GM18511 (cell line): ENCODE results near the gene RRP8.
A peak's percentile ranks its signal among the peaks of the same experiment; 100 is the strongest.

Source experiments
- ATAC-seq: cut with Tn5 transposase; IDR thresholded peaks from one replicate; pipeline ENCODE4 v1.9.1; 2021; ENCODE audit warnings: mild to moderate bottlenecking, moderate library complexity; ENCODE audit not compliant: unreplicated experiment

RRP8 gene

GRCh38 chr11:6604790-6605189 is 1.4 kb upstream of the RRP8 start:
- ATAC-seq, result no peak

DNA sequence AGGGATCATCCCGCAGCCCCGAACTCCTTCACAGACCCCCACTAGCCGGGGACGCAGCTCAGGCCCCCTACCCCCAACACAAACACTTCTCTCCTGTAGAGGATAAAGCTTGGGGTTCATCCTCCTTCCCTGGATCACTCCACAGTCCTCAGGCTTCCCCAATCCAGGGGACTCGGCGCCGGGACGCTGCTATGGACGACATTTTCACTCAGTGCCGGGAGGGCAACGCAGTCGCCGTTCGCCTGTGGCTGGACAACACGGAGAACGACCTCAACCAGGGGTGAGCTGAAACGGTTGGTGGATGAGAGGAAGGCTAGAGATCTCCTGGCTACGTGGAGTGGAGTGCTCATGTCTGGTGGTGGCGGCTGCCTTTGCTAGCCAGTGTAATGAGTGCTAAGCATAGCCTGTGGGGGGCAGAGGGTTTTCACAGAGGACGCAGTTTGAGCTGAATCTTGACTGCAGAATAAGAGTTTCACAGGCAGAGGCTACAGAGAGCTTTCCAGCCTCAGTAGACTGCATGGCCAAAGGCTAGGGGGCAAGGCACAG is 738 bp upstream of the RRP8 start:
- peak; percentile 47 for ATAC-seq

DNA sequence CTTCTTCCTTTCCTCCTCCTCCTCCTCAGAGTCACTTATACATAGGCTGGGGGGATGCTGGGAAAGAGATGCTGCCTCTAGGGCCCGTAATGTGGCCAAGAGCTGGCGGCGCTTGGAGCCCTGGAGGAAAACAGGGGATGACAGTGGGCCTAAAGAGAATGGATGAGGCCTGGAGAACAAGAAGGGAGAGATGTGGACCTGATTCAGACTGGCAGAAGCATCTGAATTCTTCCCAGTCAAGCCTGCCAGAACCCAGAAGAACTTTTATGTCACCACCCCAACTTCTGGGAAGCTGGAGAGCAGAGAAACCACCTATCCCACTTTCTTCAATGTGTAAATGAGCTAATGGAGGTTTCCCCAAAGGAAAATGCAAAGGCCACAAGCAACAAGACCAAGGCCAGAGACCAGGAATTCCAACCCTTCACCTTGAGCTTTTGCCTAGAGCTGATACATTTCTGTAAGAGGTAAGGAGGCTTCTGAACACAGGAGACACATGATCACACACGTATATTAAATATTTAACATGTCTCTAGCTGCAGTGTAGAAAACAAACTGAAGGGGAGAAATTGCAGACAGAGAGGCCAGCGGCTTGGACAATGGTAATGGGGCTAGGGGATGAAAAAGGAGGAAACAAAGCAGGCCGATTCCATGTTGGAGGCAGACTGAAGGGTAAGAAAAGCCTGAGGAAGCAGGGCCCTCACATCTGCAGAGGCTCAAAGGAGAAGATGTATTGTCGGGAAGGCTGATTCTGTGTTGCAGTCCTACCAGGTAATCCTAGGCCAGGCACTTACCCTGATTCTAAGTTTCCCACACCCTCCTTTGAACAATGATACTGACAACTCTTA is 1.1 kb downstream of the RRP8 start:
- no peak for ATAC-seq

GRCh38 chr11:6601041-6601461 is 2.4 kb downstream of the RRP8 start:
- ATAC-seq, result no peak

GRCh38 chr11:6599881-6600390 is 3.5 kb downstream of the RRP8 start:
- no peak for ATAC-seq

DNA sequence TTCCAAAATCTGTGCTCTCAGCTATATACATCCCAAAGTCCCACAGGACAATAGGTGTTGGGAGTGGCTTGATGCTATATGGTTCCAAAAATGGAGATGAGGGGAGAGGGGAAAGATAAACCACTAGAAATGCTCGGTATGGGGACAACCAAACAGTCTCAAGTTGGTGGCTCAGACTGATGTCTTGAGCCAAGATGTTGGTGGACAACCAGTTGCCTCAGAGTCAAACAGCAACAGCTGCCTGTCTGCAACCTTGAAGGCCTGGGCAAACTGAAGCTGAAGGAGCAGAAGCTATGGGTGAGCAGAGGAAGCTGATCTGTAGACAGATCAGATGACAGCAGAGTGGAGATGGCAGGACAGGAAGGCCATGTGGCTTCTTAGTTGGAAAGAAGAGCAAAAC is 4.0 kb downstream of the RRP8 start:
- ATAC-seq, result no peak

- ATAC-seq, result no peak
Measured at GRCh38 chr11:6598555-6598954, 4.9 kb downstream of the RRP8 start.

DNA sequence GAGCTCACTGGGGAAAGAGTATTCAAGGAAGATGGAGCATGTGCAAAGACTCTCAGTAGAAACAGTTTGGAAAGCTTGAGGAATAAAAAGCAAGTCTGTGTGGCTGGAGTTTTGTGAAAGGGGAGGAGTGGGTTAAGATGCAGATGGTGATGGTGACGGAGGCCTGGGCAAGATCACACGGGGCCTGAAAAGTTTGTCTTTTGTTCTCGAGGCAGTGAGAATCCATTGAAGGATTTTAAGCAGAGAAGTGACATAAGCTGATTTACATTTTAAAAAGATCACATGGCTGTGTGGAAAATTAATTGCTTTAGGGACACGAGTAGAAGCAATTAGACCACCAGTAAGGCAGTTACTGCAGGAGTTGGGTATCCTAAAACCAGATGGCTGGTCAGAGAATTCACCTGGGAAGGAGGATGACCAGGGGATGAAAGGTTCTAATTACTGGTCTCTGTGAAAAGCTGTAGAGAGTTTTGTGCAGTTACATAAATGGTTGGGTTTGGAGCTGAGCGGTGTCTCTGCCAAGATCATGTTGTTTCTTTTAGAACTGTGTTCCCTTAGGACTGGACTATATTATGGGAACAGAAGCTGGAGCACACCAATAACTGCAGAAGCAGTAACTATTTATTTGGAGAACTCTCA is 7.1 kb downstream of the RRP8 start:
- no peak for ATAC-seq

GRCh38 chr11:6594142-6594768 is 9.2 kb downstream of the RRP8 start:
- ATAC-seq, result no peak

DNA sequence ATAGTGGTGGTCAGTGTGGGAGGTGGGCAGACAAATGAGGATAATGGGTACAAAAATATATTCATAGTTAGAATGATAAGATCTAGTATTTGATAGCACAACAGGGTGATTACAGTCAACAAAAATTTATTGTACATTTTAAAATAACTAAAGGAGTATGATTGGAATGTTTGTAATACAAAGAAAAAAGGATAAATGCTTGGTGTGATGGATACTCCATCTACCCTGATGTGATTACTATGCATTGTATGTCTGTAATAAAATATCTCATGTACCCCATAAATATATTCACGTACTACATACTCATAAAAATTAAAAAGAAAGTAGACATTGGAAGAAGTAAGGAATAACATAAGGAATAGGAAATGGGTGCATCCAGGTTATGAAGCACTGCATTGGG is 15.4 kb downstream of the RRP8 start:
- no peak for ATAC-seq

- ATAC-seq, result no peak
Measured at GRCh38 chr11:6587360-6587953, 16.0 kb downstream of the RRP8 start.

GRCh38 chr11:6586434-6587359 is 16.7 kb downstream of the RRP8 start:
- ATAC-seq, result no peak

GRCh38 chr11:6584528-6584927 is 18.9 kb downstream of the RRP8 start:
- ATAC-seq, result no peak

DNA sequence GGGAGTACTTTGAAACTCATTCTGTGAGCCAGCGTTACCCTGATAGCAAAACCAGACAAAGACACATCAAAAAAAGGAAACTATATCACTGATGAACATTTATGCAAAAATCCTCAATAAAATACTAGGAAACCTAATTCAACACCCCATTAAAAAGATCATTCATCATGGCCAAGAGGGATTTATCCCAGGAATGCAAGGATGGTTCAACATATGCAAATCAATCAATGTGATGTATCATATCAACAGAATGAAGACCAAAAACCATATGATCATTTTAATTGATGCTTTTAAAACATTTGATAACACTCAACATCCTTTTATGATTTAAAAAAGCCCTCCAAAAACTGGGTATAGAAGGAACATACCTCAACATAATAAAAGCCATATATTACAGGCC is 19.8 kb downstream of the RRP8 start:
- no peak for ATAC-seq

- no peak for ATAC-seq
Measured at GRCh38 chr11:6579681-6580080, 23.7 kb downstream of the RRP8 start.

DNA sequence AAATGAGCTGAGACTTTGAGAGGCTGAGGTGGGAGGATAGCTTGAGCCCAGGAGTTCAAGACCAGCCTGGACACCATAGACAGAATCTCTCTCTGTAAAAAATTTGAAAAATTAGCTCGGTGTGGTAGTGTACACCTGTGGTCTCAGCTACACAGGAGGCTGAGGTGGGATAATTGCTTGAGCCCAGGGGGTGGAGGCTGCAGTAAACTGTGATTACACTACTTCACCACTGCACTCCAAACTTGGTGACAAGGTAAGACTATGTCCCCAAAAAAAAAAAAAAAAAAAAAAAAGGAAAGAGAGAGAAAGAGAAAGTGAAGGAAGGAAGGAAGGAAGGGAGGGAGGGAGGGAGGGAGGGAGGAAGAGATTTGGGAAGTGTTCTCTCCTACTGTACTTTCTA is 25.3 kb downstream of the RRP8 start:
- ATAC-seq, result no peak

- ATAC-seq, result no peak
Measured at GRCh38 chr11:6576471-6577373, 26.7 kb downstream of the RRP8 start.

DNA sequence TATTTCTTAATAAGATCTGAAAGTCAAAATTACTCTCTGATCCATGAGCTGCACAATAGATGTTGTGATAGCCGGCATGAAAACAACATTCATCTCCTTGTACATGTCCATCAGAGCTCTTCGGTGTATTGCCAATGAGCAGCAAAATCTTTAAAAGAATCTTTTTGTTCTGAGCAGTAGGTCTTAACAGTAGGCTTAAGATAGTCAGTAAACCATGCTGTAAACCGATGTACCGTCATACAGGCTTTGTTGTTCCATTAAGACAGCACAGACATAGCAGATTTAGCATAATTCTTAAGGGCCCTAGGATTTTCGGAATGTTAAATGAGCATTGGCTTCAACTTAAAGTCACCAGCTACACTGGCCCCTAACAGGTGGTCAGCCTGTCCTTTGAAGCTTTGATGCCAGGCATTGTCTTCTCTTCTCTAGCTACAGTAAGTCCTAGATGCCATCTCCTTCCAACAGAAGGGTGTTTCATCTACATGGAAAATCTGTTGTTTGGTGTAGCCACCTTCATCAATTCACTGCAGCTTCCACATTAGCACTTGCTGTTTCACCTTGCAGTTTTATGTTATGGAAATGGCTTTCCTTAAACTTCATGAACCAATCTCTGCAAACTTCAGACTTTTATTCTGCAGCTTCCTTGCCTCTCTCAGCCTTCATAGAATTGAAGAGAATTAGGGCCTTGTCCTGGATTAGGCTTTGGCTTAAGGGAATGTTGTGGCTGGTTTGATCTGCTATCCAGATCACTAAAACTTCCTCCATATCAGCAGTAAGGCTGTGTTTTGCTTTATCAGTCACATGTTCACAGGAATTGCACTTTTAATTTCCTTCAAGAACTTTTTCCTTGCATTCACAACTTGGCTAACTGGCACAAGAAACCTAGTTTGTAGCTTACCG is 28.4 kb downstream of the RRP8 start:
- ATAC-seq, result no peak
